ENCODE data around the gene PRXL2C. TPM values are rescaled to one million over a fixed set of nuclear protein-coding genes. Genes with fewer than 3 reads are reported as not detected.

PRXL2C gene
- total RNA-seq, 1 experiment from 2014 or later, result 10.5 TPM

GRCh38 chr9:96621618-96622017 lies 33.5 kb downstream of the PRXL2C start:
- intact Hi-C loops (cut with micrococcal nuclease; ENCODE audit: unreplicated experiment), result no loop called here
- Mint-ChIP-seq H3K27ac (ENCODE audit: unreplicated experiment) (no peak overlapping the region), H3K27me3 (ENCODE audit: unreplicated experiment) (no peaks in the 10 kb centered on the region), H3K4me1 (ENCODE audit: low read depth, unreplicated experiment) (peaks cover 20% of the 10 kb centered on the region), H3K9me3 (ENCODE audit: low read depth, unreplicated experiment) (no peaks in the 10 kb centered on the region), H3K36me3 (ENCODE audit: insufficient read depth, unreplicated experiment) (peaks cover 32% of the 10 kb centered on the region), H3K4me3 (ENCODE audit: low read depth, unreplicated experiment) (no peak overlapping the region)
- BruUV-seq (replicated peaks), result no TSS peak
- CTCF ChIA-PET, result no interaction called here
- no peak for DNase-seq
- no peak for TF ChIP-seq CTCF (IDR thresholded peaks at IDR 0.05; ENCODE audit: unreplicated experiment)

- Mint-ChIP-seq H3K9me3 (ENCODE audit: low read depth, unreplicated experiment) (no peaks in the 10 kb centered on the region), H3K4me1 (ENCODE audit: low read depth, unreplicated experiment) (peaks cover 20% of the 10 kb centered on the region), H3K4me3 (ENCODE audit: low read depth, unreplicated experiment) (peak overlapping the region; percentile 76), H3K36me3 (ENCODE audit: insufficient read depth, unreplicated experiment) (peaks cover 32% of the 10 kb centered on the region), H3K27ac (ENCODE audit: unreplicated experiment) (peak overlapping the region; percentile 85), H3K27me3 (ENCODE audit: unreplicated experiment) (no peaks in the 10 kb centered on the region)
- intact Hi-C loops (cut with micrococcal nuclease; ENCODE audit: unreplicated experiment), result no loop called here
- CTCF ChIA-PET, result interaction anchor here (0.6 kb wide), 1 partner anchor 929 kb away, joined by 5 read pairs; no protein-coding TSS in a partner anchor
- no peak for DNase-seq
- TF ChIP-seq CTCF (IDR thresholded peaks at IDR 0.05; ENCODE audit: unreplicated experiment), result no peak
- BruUV-seq (replicated peaks), result no TSS peak
Observed at GRCh38 chr9:96620832-96621269, 34.3 kb downstream of the PRXL2C start.

DNA sequence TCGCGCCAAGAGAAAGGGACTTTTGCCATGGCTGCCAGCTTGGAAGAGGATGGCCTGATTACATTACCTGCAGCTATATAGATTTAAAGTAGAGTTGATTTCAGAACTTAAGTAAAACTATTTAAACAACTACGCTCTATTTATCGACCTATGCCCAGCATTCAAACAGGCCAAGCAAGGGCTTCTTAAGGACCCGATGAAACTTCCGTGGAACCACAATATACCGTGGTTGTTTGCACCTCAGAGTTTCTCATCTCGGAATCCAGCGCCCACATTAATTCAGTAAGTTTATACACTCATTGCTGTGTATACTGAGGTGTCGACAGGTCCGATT lies 35.0 kb downstream of the PRXL2C start:
- intact Hi-C loops (cut with micrococcal nuclease; ENCODE audit: unreplicated experiment), result no loop called here
- no peaks in the 10 kb centered on the region for H3K27me3 Mint-ChIP-seq (ENCODE audit: unreplicated experiment)
- peaks cover 20% of the 10 kb centered on the region for H3K4me1 Mint-ChIP-seq (ENCODE audit: low read depth, unreplicated experiment)
- peak overlapping the region; percentile 85 for H3K27ac Mint-ChIP-seq (ENCODE audit: unreplicated experiment)
- H3K9me3 Mint-ChIP-seq (ENCODE audit: low read depth, unreplicated experiment), result no peaks in the 10 kb centered on the region
- no peak for DNase-seq
- H3K4me3 Mint-ChIP-seq (ENCODE audit: low read depth, unreplicated experiment), result peak overlapping the region; percentile 76
- TF ChIP-seq CTCF (IDR thresholded peaks at IDR 0.05; ENCODE audit: unreplicated experiment), result no peak
- H3K36me3 Mint-ChIP-seq (ENCODE audit: insufficient read depth, unreplicated experiment), result peaks cover 32% of the 10 kb centered on the region
- no TSS peak for BruUV-seq (replicated peaks)
- CTCF ChIA-PET, result no interaction called here

- intact Hi-C loops (cut with micrococcal nuclease; ENCODE audit: unreplicated experiment), result loop anchor here (1.0 to 10.0 kb wide), 3 partner anchors 8 to 55 kb away; no protein-coding TSS in a partner anchor
Observed at GRCh38 chr9:96619491-96620180, 35.5 kb downstream of the PRXL2C start, which contains the start of gene CDC14B. CDC14B (minus strand) TSS chr9:96619843; CDS start chr9:96619378, 465 bp downstream.

More at GRCh38 chr9:96619491-96620180, 35.5 kb downstream of the PRXL2C start, which contains the start of gene CDC14B:
- BruUV-seq (replicated peaks), result no TSS peak
- Mint-ChIP-seq H3K36me3 (ENCODE audit: insufficient read depth, unreplicated experiment) (peaks cover 32% of the 10 kb centered on the region), H3K27me3 (ENCODE audit: unreplicated experiment) (no peaks in the 10 kb centered on the region), H3K4me3 (ENCODE audit: low read depth, unreplicated experiment) (peak within 1 kb of the TSS; percentile 76), H3K4me1 (ENCODE audit: low read depth, unreplicated experiment) (peaks cover 25% of the 10 kb centered on the region), H3K9me3 (ENCODE audit: low read depth, unreplicated experiment) (no peaks in the 10 kb centered on the region), H3K27ac (ENCODE audit: unreplicated experiment) (peak within 1 kb of the TSS; percentile 85)
- peak; percentile 92 for DNase-seq
- CTCF ChIA-PET, result no interaction called here
- no peak for TF ChIP-seq CTCF (IDR thresholded peaks at IDR 0.05; ENCODE audit: unreplicated experiment)

Measured in Calu3 (cell line).